Thymus (tissue), 11 donors: ENCODE data around the gene BMPER. TPM values are rescaled to one million over a fixed set of nuclear protein-coding genes. Genes with fewer than 3 reads are reported as not detected.

Source experiments
- DNase-seq, 9 donors: peaks; one replicate each; pipeline ENCODE4 v3.0.0-alpha.2; 2013; ENCODE audit warnings: low spot score in 9 of 9, low read depth in 6 of 9, missing footprints in 1 of 9
- H3K27ac ChIP-seq, 2 donors: one replicate each; pipeline ENCODE4 v1.5.1; 2013; ENCODE audit warnings: control low read depth in 1 of 2, low read depth in 1 of 2, low read length in 1 of 2, mild to moderate bottlenecking in 1 of 2, moderate library complexity in 1 of 2
- H3K27me3 ChIP-seq, 2 donors: one replicate each; pipeline ENCODE4 v1.5.1; 2013; ENCODE audit warnings: low read length in 1 of 2; ENCODE audit not compliant: control insufficient read depth in 2 of 2, insufficient read depth in 1 of 2
- H3K36me3 ChIP-seq, 2 donors: one replicate each; pipeline ENCODE4 v1.5.1; 2013; ENCODE audit warnings: low read length in 1 of 2, mild to moderate bottlenecking in 1 of 2, moderate library complexity in 1 of 2; ENCODE audit not compliant: control insufficient read depth in 2 of 2, insufficient read depth in 2 of 2
- H3K4me1 ChIP-seq, 2 donors: one replicate each; pipeline ENCODE4 v1.5.1; 2013; ENCODE audit warnings: low read length in 2 of 2; ENCODE audit not compliant: control insufficient read depth in 2 of 2, insufficient read depth in 2 of 2
- H3K4me3 ChIP-seq, 2 donors: one replicate each; pipeline ENCODE4 v1.5.1; 2013; ENCODE audit warnings: low read length in 2 of 2, control low read depth in 1 of 2, mild to moderate bottlenecking in 1 of 2
- H3K9me3 ChIP-seq, 2 donors: one replicate each; pipeline ENCODE4 v1.5.1; 2013; ENCODE audit warnings: low read length in 1 of 2, mild to moderate bottlenecking in 1 of 2; ENCODE audit not compliant: control insufficient read depth in 2 of 2, insufficient read depth in 1 of 2
- WGBS: extraction: QIAGEN DNeasy Blood & Tissue Kit; methylation state at CpG from one replicate; pipeline ENCODE4 v1.1.7; 2013; 5-methylcytosine and 5-hydroxymethylcytosine counted together
- polyA plus RNA-seq: library from polyadenylated mRNA; stranded (reverse); fragments of 200-250 nt; gene quantifications from one replicate; pipeline ENCODE4 v1.2.3, GENCODE V29; 2013
- total RNA-seq: library from RNA; stranded (reverse); fragments of 120-200 nt; gene quantifications from one replicate; pipeline ENCODE4 v1.2.4, GENCODE V29; 2013
- donor health status: healthy.

Gene BMPER
- total and polyA plus RNA-seq, 2 donors, result 1.0 to 4.5 TPM

DNA sequence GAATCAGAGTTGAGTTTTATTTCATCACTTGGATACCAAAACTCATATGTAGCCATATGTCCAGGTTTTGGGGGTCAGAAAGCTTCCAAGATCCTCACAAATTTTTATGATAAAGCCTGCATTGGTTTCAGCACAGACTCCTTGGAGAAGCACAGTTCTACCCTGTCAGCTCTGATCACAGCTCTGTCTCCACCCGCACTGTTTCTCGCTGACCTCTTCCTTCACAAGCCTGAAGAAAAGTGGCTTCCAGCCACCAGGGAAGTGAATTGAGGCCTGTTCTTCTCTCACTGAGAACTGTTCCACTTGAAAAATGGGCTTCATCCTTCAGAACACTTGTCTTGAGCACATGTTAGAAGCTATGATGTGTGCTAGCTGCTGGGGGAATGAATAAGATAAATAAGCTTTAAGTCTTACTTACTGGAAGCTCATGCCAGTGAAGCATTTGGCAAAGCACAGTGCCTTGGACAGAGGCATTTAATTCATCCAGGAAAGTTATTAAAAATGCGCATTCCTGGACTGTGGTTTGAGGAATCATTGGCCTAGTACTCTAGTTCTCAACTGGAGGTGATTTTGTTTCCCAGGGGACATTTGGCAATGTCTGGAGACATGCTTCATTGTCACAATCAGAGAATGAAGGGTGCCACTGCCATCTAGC, 133.6 kb downstream of the BMPER start:
- H3K9me3 ChIP-seq, result no peaks in the 10 kb centered on the region
- 93% methylated on average over 3 of the region's 3 CpGs for WGBS
- no peak for DNase-seq
- no peak overlapping the region for H3K27ac ChIP-seq
- no peak overlapping the region for H3K4me3 ChIP-seq
- H3K36me3 ChIP-seq, result no peaks in the 10 kb centered on the region
- H3K4me1 ChIP-seq, result peaks cover 0 to 3% of the 10 kb centered on the region in 2 donors
- no peaks in the 10 kb centered on the region for H3K27me3 ChIP-seq

DNA sequence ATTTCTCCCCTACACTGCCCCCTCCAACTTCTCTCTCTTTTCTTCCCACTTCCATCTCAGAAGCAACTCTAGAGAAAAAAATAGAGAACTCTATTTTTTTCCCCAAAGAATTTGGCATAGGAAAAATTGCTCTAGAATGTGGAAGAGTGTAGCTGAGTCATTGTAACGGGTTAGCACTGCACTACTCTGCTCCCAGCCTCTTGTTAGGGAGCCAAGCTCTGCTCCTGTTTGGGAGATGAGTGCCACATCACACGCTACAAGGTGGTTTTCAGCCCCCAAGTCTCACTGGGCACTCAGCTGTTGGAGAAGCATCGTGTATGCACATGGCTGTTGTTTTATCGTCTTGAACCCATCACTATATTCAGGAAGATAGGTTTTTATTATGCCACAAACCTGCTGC, 136.4 kb downstream of the BMPER start:
- no peaks in the 10 kb centered on the region for H3K9me3 ChIP-seq
- H3K36me3 ChIP-seq, result no peaks in the 10 kb centered on the region
- H3K4me3 ChIP-seq, result no peak overlapping the region
- no peaks in the 10 kb centered on the region for H3K27me3 ChIP-seq
- DNase-seq, result no peak
- no peaks in the 10 kb centered on the region for H3K4me1 ChIP-seq
- H3K27ac ChIP-seq, result no peak overlapping the region
- WGBS, result 89% methylated on average over 4 of the region's 4 CpGs

DNA sequence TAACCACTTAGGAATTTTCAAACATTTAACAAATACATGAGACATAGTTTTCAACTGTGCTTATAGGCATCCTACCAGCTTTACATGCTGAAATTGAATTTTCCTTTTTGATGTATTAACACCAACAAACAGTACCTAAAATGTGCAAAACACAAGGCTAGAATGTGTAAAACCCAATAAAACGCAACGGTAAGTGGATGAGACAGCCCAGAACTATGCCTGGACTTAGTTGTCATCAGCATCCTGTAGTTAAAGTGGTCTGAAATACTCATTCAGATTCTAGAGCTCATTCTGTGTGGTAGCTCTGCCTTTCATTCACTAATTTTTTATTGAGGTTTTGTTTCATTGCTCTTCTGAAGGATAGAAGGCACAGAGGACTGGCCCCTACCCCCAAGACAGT, 137.1 kb downstream of the BMPER start:
- no peaks in the 10 kb centered on the region for H3K9me3 ChIP-seq
- no peak overlapping the region for H3K4me3 ChIP-seq
- DNase-seq, result no peak
- no peak overlapping the region for H3K27ac ChIP-seq
- 92% methylated on average over 2 of the region's 2 CpGs for WGBS
- no peaks in the 10 kb centered on the region for H3K27me3 ChIP-seq
- H3K4me1 ChIP-seq, result no peaks in the 10 kb centered on the region
- no peaks in the 10 kb centered on the region for H3K36me3 ChIP-seq

DNA sequence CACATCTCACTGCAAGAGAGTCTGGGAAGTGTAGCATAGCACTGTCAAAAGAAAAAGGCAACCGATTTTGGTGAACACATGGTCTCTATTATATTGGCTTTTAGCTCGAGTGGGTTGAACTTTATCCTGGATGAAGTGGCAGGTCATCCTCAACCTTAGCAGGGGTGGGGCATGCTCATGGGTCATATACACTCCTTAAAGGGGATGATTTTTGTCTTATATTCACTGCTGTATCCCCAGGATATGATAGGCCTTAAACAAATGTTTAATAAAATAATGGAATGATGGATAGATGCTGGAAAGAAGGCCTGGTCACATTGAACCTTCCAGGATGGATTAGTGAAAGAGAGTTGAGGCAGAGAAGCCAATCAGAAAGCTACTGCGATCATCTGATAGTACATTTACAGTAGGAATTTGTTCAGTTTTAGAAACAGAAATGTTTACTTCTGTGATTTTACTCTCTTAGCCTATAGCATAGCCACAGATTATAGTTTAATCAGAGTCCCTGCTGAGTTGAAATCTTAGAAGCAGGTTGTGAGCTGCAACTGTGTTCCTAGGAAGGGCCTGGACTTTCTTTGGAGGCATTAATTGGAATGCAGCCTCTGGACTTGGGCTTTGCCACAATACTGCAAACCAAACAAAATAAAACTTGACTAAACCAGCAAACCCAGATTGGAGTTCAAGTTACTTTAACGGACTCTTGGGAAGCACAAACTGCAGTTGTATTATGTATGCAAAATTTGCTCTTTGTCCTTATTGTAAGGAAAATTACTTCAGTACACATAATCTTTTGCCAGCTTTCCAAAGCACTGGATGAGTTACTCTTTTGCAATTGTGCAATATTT, 138.3 kb downstream of the BMPER start:
- H3K27me3 ChIP-seq, result no peaks in the 10 kb centered on the region
- H3K4me3 ChIP-seq, result no peak overlapping the region
- DNase-seq, result no peak
- H3K36me3 ChIP-seq, result no peaks in the 10 kb centered on the region
- WGBS, result 93% methylated on average over 4 of the region's 4 CpGs
- H3K4me1 ChIP-seq, result no peaks in the 10 kb centered on the region
- H3K9me3 ChIP-seq, result no peaks in the 10 kb centered on the region
- no peak overlapping the region for H3K27ac ChIP-seq

DNA sequence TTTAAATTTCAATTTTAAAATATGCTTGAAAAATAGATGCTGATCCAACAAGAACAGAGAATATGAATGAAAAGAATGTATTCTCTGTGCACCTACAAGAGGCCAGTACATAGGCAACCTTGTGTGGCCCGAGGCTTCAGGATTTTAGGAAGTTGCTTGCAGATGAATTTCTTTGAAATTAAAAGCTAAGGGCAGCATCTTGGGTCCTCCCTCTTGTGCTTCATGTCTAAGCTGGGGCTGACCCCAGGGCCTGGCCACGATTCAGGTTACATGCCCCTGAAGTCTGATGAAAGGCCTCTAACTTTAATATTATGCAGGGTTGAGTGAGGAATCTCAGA, 138.9 kb downstream of the BMPER start:
- no peaks in the 10 kb centered on the region for H3K4me1 ChIP-seq
- WGBS, result 77% methylated on average over 2 of the region's 2 CpGs
- no peaks in the 10 kb centered on the region for H3K27me3 ChIP-seq
- no peaks in the 10 kb centered on the region for H3K9me3 ChIP-seq
- DNase-seq, result no peak
- no peak overlapping the region for H3K27ac ChIP-seq
- no peaks in the 10 kb centered on the region for H3K36me3 ChIP-seq
- H3K4me3 ChIP-seq, result no peak overlapping the region

DNA sequence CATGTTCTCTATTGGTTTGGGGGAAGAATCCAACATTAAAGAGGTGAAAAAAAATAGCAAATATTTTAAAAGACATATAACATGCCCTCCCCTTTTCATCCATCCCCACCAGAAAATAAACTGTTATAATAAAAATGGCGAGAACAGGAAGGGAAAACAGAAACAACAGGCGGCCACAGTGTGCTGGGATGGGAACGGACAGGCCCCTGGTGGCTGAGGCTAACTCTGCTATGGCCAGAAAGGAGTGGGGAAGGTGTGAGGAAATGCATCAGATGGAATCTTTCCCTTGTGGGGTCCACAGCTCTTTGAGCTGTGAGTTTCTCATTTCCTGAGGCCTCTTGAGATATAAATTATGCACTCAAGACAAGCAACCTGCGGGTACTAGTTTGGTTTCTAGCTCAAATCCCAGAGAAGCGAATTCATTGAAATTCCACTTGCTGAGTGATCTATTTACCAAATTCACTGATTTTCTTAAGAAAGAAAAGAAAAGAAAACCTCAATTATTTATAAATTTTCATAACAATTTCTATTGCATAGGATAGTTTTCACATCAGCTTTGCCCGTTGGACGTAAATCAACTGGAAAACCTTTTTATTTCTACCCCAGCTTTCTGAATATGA, 139.5 kb downstream of the BMPER start:
- Histone ChIP-seq H3K4me1 (no peaks in the 10 kb centered on the region), H3K9me3 (no peaks in the 10 kb centered on the region), H3K4me3 (no peak overlapping the region), H3K27me3 (no peaks in the 10 kb centered on the region), H3K36me3 (no peaks in the 10 kb centered on the region), H3K27ac (no peak overlapping the region)
- 85% methylated on average over 7 of the region's 7 CpGs for WGBS
- DNase-seq, result no peak

DNA sequence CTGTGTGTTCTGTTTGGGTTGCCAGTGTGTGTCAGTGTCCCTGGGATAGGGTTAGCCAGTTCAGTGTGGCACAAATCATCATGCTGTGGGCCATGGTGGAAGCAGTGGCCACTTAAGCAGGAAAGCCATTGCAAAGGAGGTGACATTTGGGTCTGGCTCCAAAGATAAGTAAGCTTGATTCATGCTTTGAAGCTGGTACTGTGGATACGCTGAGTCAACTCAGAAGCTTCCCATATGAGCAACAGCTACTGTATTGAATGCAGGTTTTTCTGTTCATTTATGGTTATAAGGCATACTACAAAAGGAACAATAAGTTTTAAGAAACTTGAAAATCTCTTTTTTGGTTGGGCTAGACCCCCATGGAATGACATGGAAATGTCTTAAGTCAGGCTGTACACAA, 143.1 kb downstream of the BMPER start:
- no peaks in the 10 kb centered on the region for H3K27me3 ChIP-seq
- WGBS, result 91% methylated on average over 1 of the region's 1 CpG
- H3K4me1 ChIP-seq, result no peaks in the 10 kb centered on the region
- no peak overlapping the region for H3K4me3 ChIP-seq
- DNase-seq, result no peak
- no peaks in the 10 kb centered on the region for H3K9me3 ChIP-seq
- no peak overlapping the region for H3K27ac ChIP-seq
- H3K36me3 ChIP-seq, result no peaks in the 10 kb centered on the region

DNA sequence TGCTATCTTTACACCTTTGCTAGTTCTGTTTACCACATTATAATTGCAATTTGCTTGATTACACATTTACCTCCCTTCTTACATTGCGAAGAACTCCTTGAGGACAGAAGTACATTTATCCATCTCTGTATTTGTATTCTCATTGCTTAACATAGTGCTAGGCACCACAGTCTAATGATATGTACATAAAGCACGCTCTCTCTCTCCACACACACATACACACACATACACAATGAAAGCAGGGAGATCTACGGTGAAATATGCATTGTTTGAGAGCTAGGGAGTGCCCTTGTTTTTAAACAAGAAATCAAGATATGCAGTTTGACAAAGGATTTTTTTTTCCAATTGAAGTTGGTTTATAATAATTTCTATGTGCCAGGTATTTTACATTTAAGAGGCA, 148.7 kb downstream of the BMPER start:
- Histone ChIP-seq H3K4me3 (no peak overlapping the region), H3K27me3 (no peaks in the 10 kb centered on the region), H3K27ac (no peak overlapping the region), H3K9me3 (no peaks in the 10 kb centered on the region), H3K36me3 (no peaks in the 10 kb centered on the region), H3K4me1 (no peaks in the 10 kb centered on the region)
- WGBS, result 94% methylated on average over 3 of the region's 3 CpGs
- DNase-seq, result no peak

DNA sequence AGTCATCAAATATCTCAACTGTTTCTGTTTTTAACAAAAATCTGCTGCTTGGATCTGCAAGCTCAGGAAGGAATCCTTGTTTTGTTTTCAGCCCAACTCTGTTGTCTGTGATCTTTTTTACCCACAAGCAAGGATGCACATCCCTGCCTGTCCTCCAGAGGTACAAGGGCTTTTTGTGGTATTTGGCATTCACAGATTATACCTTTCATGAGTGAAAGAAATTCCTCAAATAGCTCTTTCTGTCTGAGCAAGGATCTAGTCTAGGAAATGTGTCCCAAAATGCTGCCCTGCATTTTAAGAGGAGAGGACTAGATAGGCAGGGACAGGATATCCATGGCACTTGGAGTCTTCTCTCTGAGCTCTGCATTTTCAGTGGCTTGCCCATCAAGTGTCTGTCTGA, 151.8 kb downstream of the BMPER start:
- H3K36me3 ChIP-seq, result no peaks in the 10 kb centered on the region

More for the DNA sequence above, 151.8 kb downstream of the BMPER start:
- Histone ChIP-seq H3K4me1 (no peaks in the 10 kb centered on the region), H3K4me3 (no peak overlapping the region), H3K27ac (no peak overlapping the region), H3K9me3 (no peaks in the 10 kb centered on the region), H3K27me3 (no peaks in the 10 kb centered on the region)
- DNase-seq, result no peak
